Kidney tubule cell (primary cell): Measurements from ENCODE around the gene GALNT7.
A peak's percentile ranks its signal among the peaks of the same experiment; 100 is the strongest.

Source experiments
- DNase-seq: peaks from one replicate; pipeline ENCODE4 v3.0.0-alpha.2; 2018; ENCODE audit warnings: low spot score

GALNT7 gene

GRCh38 chr4:173264245-173264644 lies 95.6 kb downstream of the GALNT7 start:
- DNase-seq: no peak

DNA sequence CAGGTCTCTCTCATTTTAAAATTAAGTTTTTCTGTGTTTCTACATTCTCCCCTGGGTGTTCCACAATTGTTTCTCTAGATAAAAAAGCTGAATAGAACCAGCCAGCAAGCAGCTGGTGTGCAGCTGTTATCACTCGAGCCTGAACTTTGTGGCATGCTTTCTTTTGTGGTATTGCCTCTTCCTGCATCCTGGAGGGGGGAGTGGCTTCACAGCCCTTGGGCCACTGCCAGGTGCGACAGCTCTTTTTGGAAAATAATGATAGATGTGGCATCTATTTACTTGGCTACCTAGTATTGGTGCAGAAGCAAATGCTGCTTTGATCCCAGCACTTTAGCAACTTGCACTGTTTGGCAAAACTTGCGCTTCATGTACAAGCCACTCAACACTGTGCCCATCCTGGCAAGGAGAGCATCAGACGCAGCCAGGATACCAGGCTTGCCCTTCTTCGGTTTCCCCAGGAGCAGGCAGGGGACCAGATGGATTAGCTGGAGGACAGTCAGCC lies 96.1 kb downstream of the GALNT7 start:
- DNase-seq: peak; percentile 8

GRCh38 chr4:173265751-173266150 lies 97.1 kb downstream of the GALNT7 start:
- no peak for DNase-seq

DNA sequence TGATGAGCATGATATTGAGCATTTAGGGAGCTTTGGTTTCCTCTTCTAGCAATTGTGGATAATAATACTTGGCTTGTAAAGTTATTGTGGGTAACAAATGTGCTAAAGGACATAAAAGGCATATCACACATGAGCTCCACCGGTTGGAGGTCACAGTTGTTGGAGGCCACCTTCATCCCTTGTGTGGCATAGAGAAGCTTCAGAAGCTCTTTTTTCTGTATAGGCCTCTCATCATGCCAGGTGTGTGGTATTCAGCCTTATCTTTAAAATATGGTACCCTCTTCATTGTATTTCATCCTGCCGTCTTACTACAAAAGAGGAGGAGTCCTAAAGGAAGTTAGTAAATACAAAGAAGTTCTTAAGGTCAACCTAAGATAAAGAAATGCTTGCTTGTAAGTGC lies 99.1 kb downstream of the GALNT7 start:
- DNase-seq: no peak

DNA sequence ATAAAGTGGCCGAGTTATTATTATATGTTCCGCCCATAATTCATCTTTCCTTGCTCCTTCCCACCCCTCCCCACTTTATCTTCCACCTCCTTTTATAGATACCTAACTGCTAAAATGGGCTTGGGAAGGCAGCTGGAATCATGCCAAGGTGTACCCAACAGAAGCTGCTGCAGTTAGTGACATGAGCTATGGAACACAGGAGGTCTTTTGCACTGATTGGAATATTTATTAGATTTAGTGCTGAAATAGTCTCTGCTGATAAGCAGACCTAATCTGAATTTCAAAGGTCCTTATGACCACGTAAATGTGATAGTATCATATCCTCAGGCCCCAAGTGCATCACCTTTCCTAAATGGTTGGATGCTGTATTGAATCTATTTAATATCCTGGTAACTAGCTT lies 100.7 kb downstream of the GALNT7 start:
- no peak for DNase-seq

GRCh38 chr4:173270312-173271027 lies 101.9 kb downstream of the GALNT7 start:
- no peak for DNase-seq

- DNase-seq: no peak
Measured at GRCh38 chr4:173272314-173272713, 103.7 kb downstream of the GALNT7 start.

GRCh38 chr4:173272996-173273395 lies 104.4 kb downstream of the GALNT7 start:
- DNase-seq: peak; percentile 8

- DNase-seq: no peak
Measured at GRCh38 chr4:173273941-173274340, 105.3 kb downstream of the GALNT7 start.

DNA sequence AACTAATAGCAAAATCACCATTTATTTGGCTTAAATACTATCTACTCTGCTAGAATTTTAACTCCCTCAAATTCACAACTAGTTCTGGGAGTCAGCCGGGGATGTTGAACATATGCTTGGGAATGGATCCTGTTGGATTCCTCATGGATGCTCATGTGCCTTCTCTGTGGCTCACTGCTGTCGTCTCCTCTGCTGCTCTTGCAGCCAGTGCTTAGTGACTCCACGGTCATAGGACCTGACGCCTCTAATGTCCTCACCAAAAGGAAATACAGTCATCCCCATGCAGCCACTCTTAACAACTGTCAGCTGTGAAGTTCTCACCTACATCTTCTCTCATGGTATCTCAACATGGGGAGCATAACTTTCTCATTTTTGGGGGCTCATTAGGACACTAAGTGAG lies 106.1 kb downstream of the GALNT7 start:
- no peak for DNase-seq

- DNase-seq: no peak
Measured at GRCh38 chr4:173275150-173275549, 106.5 kb downstream of the GALNT7 start.

DNA sequence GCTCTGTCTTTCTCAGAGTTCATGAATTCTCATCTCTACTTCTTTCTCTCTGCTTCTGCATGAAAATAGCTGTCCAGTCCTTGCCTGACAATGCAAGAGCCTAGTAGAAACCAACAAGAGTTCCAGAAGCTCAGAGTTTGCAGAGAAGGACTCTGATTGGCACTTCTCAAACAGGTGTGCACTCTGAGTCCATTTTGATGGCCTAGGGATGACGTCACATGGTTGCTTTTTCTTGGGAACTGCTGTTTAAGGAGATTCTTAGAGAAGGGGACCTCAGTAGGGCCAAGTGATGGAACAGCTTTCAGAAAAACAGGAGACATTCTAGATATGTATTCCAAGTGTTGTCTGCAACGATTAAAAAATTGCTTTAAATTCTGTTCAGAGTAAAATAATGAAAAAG lies 108.7 kb downstream of the GALNT7 start:
- DNase-seq: no peak

DNA sequence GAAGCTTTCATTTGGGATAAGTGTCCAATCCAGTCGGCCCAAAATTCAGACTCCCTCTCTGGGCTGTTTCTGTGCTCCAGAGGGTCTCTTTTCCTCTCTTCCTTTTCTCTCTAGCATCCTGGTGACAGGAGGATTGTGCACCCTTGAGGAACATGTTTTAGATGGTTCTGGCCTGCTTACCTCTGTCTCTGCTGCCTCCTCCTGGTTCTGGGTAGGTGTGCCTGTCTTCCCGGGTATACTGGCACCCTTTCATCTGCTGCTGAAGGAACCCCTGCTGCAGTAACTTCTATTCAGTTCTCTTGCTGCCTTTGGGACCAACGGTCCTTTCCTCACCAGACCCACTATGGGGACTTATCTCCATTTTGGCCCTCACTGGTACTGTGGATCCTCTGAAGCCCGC lies 112.4 kb downstream of the GALNT7 start:
- DNase-seq: no peak

GRCh38 chr4:173281406-173282255 lies 113.0 kb downstream of the GALNT7 start:
- no peak for DNase-seq

DNA sequence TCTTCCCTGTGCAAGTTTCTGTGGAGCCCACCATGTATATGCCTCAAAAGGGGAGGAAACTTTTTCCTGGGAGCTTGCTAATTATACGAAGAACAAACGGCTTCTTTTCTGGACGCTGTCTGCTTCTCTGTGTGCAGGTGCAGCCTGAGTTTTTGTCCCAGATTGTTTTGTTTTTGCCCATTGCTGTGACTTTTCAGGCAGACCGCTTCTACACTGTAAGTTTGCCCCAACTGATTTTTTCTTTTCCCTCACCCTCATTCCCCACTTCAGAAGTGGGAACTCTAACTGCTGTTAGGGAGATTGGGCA lies 113.6 kb downstream of the GALNT7 start:
- DNase-seq: no peak

- no peak for DNase-seq
Measured at GRCh38 chr4:173282626-173283025, 114.0 kb downstream of the GALNT7 start.

DNA sequence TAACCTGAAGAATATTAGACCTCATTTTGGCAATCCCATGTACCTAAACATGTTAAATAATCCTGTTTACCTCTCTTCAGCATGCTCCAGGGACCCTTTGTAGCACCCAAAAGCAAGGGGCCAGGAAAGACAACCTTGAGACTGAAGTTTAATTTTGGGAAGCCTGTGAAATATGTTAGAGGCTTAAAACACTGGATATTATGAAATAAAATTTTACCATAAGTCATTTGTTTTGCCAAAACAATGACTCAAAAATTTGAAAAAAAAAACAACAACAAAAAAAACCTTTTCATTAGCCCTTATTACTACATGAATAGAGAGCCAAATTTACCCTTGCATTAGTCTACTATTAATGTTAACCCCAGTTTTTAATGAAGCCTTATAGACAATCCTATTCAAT lies 115.9 kb downstream of the GALNT7 start:
- no peak for DNase-seq

- DNase-seq: no peak
Measured at GRCh38 chr4:173287486-173287885, 118.9 kb downstream of the GALNT7 start.

- DNase-seq: peak; percentile 55
Measured at GRCh38 chr4:173288296-173288695, 119.7 kb downstream of the GALNT7 start.

DNA sequence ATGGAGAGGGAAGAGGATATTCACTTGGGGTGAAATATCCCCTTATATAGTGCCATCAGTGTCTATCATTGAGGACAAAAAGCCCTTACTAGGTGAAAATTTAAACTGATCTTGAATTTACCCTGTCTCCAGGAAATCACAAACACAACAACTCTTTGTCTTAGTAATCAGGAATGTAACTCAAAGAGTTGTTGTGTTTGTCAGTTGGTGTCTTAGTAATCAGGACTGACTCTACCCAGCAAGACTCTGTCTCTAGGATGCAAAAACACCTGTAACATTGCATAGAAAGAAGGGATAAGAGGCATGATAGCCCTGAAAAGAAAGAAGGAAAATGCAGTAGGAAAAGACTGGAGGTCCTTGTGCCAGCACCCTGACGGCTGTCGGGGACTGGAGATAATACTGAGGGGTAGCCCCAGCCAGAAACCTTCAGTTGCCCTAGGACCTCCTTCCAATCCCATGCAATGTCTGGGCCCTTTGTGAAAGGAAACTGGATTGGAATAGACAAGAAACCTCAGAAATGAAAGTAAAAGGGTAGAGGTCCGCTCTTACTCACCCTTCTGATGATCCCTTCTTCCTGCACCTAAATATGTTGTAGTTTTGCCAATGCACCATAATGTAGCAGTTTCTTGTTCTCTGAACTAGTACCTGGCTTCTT lies 120.2 kb downstream of the GALNT7 start:
- peak; percentile 56 for DNase-seq

DNA sequence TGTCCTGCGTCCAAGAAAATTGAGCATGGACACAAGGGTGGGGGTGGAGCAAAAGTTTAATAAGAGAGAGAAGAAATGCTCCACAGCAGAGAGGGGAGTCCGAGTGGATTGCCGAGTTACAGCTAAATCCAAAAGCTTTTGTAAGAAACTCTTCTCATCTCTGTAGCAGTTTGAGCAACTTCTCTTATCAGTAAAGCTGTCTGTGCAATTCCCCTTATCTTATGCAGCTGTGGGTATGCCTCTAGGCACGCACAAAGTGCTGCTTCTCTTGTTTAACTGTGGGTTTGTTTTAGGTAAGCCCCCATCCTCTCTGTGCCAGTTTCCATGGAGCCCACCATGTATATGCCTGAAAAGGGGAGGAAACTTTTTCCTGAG lies 120.7 kb downstream of the GALNT7 start:
- DNase-seq: no peak

GRCh38 chr4:173291899-173292298 lies 123.3 kb downstream of the GALNT7 start:
- DNase-seq: no peak

- DNase-seq: no peak
Measured at GRCh38 chr4:173293663-173294062, 125.1 kb downstream of the GALNT7 start.
